HG02884 (cell line): ENCODE results near the gene IQCH.
"Not testable (repeated sequence)": the region's sequence is repeated elsewhere in the genome, so short reads cannot be mapped to it uniquely, and the experiment has no call there.

Experiments
- ATAC-seq: cut with Tn5 transposase; IDR thresholded peaks from one replicate; pipeline ENCODE4 v1.9.1; 2021; ENCODE audit warnings: mild to moderate bottlenecking, moderate library complexity; ENCODE audit not compliant: unreplicated experiment

The IQCH gene

DNA sequence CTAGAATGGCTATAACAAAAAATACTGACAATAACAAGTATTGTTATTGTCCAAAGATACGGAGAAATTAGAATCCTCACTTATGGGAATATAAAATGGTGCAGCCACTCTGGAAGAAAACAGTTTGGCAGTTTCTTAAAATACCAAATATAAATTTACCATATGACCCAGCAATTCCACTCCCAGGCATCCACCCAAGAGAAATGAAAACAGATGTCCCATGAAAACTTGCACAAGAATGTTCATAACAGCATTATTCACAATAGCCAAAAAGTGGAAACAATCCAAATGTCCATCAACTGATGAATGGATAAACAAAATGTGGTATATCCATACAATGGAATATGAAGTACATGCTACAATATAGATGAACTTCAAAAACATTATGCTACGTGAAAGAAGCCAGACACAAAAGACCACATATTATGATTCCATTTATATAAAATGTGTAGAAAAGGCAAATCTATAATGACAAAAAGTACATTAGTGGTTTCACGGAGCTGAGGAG, 9.6 kb upstream of the IQCH start:
- no peak for ATAC-seq

DNA sequence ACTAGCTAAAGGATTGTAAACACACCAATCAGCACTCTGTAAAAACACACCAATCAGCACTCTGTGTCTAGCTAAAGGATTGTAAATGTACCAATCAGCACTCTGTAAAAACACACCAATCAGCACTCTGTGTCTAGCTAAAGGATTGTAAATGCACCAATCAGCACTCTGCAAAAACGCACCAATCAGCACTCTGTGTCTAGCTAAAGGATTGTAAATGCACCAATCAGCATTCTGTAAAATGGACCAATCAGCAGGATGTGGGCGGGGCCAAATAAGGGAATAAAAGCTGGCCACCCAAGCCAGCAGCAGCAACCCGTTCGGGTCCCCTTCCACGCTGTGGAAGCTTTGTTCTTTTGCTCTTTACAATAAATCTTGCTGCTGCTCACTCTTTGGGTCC, 8.0 kb upstream of the IQCH start:
- not testable (repeated sequence) for ATAC-seq

DNA sequence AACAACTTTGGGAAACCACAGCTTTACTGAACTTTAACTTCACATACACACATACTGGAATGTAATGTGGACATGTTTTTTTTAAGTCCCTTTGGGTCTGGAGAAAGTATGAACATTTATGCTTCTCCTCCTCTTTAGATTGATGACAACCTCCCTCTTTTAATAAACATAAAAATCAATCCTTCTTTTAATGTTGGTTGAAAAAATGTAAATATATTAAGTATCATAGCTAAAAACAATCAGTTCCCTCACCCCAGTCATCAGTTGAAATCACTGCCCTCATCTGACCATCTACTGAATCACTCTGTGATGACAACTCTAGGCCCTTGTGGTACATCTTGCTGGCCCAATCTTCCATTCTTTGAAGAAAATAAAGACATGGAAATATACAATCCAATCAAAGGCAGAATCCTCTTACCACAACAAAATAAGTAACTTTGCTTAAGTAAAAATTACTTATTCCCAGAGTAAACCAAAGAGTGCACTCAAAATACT, 6.5 kb upstream of the IQCH start:
- no peak for ATAC-seq

DNA sequence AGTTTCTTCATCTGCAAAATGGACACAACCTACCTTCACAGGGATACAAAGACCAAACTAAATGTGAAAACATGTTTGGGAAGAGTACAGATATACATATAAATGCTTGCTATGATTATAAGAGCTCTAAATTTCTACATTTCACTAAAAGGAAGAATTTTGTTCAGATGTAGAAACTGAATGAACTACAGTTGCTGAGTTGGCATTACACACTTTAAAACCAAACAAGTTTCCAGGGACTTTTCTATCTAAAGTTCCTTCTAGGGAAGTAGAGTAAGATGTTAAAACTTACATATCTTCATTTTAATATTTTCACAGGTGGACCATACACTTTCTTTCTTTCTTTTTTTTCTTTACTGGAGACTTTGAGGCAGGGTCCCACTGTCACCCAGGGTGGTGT, 4.8 kb upstream of the IQCH start:
- ATAC-seq = no peak

DNA sequence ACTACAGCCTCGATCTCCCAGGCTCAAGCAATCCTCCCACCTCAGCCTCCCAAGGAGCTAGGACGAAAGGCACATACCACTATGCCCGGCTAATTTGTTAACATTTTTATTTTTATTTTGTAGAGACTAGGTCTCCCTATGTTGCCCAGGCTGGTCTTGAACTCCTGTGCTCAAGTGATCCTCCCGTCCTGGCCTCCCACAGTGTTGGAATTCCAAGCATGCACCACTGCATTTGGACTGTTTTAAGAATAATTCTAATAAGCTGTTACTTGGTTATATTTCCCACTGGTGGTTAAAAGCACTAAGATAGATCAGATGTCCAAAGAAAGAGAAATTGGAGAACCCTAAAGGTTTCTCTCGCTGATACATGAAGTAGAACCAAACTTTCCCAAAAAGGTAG, 3.3 kb upstream of the IQCH start:
- ATAC-seq = no peak

DNA sequence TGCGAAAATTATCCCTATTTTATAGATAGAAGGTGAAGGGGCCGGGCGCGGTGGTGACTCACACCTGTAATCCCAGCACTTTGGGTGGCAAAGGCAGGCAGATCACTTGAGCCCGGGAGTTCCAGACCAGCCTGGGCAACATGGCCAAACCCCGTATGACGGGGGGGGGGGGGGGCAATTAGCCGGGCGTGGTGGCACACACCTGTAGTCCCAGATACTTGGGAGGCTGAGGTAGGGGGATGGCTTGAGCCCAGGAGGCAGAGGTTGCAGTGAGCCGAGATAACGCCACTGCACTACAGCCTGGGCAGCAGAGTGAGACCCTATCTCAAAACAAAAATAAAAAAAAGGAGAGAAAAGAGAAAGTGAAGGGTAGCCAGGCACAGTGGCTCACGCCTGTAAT, 1.5 kb upstream of the IQCH start:
- no peak for ATAC-seq

DNA sequence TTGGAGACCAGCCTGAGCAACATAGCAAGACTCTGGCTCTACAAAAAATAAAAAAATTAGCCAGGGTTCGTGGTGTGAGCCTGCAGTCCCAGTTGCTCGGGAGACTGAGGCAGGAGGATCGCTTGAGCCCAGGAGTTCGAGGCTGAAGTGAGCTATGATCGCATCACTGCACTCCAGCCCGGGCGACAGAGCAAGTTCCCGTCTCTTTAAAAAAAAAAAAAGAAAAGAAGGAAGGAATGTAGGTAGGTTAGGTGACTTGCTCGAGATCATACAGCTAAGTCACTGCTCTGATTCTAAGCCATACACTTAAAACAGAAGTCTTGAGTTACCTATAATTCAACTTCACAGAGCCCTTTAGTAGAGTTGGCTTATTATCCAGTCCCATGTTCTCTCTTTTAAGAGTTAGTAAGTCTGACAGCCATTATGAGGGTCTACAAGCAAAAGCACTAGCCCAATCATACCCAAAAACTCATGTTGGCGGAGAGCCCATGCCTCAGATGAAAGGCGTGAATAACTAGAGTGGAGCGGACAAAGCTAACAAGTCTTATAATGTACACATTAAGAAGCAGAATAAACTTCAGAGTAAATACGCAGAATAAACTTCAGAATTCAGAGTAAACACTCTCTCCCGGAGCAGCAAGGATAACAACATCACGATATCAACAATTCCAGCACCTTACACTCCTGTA, 893 bp upstream of the IQCH start:
- no peak for ATAC-seq

DNA sequence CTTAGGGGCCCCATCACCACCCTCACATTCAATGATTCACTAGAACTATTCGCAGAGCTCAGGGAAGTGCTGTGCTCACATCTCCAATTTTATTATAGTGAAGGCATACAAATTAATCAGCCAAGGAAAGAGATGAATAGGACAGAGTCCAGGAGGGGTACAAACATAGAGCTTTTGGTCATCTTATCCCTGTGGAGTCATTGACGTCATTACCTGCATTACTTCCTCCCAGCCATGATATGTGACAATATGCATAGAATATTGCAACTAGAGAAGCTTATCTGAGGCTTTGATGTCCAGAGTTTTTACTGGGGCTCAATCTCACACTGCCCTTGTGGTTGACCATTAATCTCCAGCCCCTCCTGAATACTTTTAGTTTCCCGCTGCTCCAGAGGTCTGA, 1.5 kb downstream of the IQCH start:
- ATAC-seq = no peak

DNA sequence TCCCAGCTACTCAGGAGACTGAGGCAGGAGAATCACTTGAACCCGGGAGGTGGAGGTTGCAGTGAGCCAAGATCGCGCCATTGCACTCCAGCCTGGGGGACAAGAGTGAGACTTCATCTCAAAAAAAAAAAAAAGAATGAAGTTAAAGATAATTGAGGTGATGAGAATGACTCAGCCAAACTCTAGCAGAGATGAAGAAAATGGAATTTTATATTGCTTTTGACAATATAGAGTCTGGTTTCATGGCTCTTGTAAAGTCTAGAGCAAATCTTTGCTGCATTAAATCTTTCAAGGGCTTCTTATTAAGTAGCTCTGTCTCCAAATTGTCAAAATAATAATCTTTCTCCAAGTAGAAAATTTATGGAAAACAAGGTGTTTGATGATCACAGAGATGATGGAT, 3.8 kb downstream of the IQCH start:
- ATAC-seq = not testable (repeated sequence)

DNA sequence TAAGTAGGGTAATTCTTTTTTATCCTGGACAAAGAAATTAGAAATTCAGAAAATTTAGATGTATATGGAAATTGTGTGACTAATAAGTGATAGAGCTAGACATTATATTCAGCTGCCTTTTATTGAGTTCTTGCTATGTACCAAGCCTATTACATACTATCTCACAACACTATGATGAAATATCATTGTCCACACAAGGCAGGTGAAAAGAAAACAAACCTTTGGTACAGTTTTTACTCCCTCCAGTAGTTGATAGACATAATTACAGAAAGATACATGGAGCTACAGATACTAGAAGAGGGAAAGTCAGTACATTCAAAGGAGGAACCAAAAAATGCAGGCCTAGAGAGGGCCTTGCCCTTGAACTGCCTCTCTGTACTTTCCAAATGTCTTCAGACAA, 4.8 kb downstream of the IQCH start:
- no peak for ATAC-seq

DNA sequence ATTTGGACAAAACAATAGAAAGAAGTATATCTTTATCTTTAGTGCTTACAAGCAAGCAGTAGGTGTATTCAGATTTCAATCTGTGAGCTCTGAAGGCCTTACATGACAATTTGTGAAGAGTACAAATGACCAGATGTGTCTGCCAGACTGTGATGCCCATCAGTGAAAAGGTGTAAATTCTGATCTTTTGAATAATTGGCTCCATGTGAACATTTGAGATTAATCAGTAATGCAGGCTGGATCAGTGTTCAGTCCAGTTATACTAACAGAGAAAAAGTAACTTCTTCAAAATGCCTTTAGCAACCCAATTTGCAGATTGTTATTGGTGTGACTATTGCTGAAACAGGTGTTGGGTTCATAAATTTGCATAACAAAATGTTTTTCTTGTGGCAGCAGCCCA, 5.2 kb downstream of the IQCH start:
- no peak for ATAC-seq

DNA sequence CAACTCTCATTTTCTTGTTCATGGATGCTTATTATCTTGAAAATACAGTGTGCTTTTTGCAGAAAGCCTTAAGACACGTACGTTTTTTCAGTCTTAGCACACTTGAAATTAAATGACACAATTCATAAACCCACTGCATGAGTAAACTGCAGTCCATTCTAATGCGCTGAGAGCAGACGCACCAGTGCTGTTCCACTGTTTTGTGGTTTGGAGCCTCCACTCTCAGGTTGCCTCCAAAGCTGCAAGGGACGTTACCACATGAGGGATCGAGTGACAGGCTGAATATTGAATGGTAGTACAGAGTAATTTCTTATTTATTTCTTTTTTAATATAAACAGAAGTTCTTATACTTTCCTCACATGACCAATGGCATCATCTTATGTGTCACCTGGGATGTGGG, 12.3 kb downstream of the IQCH start:
- ATAC-seq = no peak

DNA sequence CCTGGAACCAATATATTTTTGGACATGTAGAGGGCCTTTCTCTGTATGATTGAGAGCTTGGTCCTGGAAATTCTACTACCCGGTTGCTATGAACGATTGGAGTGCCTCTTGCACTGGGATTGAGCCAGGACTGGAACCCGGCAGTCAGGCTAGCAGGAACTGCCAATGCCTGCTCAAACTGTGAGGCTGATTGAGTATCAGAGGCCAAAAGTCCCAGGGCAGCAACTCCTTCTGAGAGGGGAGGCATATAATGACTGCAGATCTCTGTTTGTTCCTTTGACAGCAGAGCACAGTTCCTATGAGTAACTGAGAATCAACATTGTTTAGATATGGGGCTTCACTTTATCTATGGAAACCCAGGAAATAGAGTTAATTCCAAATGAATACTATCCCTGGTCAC, 12.9 kb downstream of the IQCH start:
- ATAC-seq = no peak

DNA sequence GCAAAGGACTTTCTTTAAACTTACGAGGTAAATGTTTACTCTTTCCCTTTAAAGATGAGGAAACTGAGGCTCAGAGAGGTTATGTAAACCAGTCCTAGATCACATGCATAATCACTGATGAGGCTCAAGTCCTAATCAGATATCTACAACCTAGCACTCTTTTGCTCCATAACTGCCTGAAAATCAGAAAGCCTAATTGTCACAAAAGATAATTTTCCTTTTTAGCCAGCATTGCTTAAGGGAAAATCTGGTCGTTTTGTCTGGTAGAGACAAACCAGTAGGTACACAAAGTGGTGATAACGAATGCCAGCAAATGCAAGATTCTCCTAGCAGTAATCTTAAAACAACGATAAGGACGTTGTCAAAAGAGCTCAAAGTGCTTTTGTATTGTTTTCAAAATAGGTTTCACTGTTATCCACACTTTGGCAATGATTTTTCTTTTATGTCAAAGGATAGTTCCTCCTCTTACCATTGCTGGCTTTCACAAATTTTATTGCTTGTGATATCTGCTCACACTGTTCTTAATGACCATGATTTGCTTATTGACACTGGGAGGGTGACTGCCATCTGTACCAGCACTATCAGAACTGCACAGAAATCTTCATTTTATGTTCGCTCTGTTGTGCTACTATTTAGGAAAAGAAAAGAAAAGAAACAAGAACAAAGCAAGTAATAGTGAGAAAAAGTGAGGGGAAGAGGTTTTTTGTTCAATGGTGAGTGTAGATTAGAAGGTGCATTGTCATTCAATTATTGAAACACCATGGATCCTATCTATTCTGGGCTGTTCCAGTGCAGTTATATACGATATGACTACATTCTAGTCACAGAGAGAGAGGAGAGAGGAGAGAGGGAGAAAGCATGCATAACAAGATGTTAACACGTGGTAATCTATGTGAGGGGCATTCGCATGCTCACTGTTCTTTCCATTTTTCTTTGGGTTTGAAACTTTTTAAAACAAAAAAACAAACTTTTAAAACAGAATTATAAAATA, 13.7 kb downstream of the IQCH start:
- ATAC-seq = no peak

DNA sequence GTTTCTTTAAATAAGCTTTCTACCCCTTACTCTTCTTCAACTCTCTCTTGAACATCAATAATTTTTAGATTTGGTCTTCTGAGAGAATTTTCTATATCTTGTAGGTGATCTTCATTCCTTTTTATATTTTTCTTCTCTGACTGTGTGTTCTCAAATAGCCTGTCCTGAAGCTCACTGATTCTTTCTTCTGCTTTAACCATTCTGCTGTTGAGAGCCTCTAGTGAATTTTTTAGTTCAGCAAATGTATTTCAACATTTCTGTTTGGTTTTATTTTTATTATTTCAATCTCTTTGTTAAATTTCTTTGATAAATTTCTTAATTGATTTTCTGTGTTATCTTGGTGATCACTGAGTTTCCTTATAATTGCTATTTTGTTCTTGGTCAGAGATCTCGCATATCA, 19.6 kb downstream of the IQCH start:
- no peak for ATAC-seq

DNA sequence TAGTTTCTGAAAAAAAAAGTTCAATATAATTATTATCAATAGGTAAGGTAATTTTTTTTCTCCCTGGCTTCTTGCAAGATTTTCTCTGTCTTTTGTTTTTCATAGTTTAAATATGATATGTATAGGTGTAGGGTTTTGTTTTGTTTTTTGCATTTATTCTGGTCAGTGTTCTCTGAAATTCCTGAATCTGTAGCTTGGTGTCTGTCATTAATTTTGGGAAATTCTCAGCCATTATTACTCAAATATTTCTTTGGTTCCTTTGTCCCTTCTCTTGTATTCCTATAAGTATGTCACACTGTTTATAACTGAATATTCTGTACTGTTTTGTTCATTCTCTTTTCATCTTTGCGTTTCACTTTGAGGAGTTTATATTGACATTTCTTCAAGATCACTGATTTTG, 22.1 kb downstream of the IQCH start:
- no peak for ATAC-seq

DNA sequence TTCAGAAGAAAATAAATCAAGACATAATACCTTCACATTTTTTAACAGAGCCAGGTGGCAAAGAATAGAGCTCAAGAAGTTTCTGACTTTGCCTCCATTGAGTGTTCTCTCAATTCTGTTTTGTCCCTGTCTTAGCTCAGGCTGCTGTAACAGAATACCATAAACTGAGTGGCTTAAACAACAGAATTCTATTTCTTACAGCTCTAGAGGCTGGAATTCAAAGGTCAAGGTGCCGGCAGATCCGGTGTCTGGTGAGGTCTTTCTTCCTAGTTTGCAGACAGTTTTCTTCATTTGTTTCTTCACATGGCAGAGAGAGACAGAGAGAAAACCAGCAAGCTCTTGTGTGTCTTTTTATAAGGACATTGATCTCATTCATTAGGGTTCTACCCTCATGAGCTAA, 25.6 kb downstream of the IQCH start:
- ATAC-seq = no peak

DNA sequence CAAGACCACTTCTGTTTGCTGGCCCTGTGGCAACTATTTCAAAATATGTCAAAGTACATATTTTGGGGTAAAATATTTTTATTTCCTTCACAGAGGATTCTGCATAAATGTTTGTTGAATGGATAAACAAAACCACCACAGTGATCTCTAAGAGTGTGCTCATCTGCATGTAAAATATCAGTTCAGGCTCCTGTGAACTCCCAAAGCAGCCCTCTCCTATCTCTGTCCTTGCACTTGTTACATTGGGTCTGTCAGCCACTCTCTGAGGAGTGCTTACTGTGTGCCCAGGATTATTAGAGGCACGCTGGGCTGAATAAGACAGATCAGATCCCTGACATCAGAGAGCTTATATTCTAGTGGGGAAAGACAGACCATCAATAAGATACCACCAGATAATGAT, 27.1 kb downstream of the IQCH start:
- no peak for ATAC-seq

DNA sequence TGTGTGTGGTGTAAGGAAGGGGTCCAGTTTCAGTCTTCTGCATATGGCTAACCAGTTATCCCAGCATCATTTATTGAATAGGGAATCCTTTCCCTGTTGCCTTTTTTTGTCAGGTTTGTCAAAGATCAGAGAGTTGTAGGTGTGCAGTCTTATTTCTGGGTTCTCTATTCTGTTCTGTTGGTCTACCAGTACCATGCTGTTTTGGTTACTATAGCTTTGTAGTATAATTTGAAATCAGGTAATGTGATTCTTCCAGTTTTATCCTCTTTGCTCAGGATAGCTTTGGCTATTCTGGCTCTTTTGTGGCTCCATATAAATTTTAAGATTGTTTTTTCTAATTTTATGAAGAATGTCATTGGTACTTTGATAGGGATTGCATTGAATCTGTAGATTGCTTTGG, 31.0 kb downstream of the IQCH start:
- ATAC-seq = not testable (repeated sequence)

DNA sequence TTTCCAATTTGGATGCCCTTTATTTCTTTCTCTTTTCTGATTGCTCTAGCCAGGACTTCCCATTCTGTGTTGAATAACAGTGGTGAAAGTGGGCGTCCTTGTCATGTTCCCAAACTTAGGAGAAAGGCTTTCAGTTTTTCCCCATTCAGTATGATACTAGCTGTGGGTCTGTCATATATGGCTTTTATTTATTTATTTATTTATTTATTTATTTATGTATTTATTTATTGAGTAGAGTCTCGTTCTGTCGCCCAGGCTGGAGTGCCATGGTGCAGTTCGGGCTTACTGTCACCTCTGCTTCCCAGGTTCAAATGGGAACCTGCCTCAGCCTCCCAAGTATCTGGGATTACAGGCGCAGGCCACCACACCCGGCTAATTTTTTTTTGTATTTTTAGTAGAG, 31.8 kb downstream of the IQCH start:
- not testable (repeated sequence) for ATAC-seq

DNA sequence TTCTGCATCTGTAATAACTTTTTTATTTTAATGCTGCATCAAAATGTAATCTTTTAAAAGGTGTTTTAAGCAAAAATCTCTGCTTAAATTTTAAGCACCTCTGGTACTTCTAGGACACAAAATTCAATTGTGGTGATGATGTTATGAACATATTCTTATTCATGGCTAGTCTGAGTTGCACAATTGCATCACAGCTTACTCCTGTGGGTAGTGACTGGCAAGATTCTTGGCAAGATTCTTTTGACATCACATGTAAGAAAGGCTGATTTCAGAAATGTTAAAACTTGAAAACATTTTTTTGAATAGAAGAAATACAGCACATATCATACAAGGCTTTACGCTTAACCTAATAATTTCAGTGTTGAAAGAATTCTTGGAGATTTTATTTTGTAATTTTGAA, 35.7 kb downstream of the IQCH start:
- ATAC-seq = no peak

DNA sequence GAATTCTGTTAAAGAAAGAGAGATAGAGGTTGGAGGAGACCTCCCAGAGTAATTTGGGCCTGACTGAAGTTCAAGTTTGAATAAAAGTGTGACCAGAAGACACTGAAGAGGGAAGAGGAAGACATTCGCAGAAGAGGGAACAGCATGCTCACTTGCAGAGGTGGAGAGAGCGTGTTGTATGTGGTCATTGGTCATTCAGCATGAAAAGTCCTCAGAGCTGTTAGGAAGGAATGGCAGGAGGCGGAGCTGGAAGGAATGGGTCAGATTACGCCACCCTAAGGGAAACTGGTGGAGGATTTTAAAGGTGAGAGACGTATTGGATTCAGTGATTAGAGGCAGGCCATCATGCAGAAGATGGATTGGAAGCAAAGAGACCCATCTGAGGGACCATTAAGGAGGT, 41.6 kb downstream of the IQCH start:
- ATAC-seq = no peak
